Ishikawa (cell line): ENCODE results near the gene RSPH9.

Experiments
- EP300 ChIP-seq: IDR thresholded peaks from 2 replicates; pipeline ENCODE4 v1.6.1; 2012; ENCODE audit warnings: borderline replicate concordance
- RAD21 ChIP-seq: IDR thresholded peaks from 2 replicates; pipeline ENCODE4 v1.6.1; 2012; ENCODE audit warnings: low read depth
- USF1 ChIP-seq: IDR thresholded peaks from 2 replicates; pipeline ENCODE4 v1.6.1; 2012

- TF ChIP-seq EP300 (no peak), RAD21 (no peak), USF1 (no peak)
Observed at GRCh38 chr6:43627008-43627825, 17.6 kb upstream of the RSPH9 start.
